ENCODE results near the gene CHAD.
A peak's percentile ranks its signal among the peaks of the same experiment; 100 is the strongest.

CHAD gene

GRCh38 chr17:50501054-50501453 is 32.4 kb upstream of the CHAD start:
- no peaks in the 10 kb centered on the region for H3K36me3 Mint-ChIP-seq (ENCODE audit: low read depth)
- no peak overlapping the region for H3K4me3 Mint-ChIP-seq
- H3K27ac Mint-ChIP-seq, result no peak overlapping the region
- no peaks in the 10 kb centered on the region for H3K9me3 Mint-ChIP-seq
- peaks cover 12% of the 10 kb centered on the region for H3K4me1 Mint-ChIP-seq (ENCODE audit: low read depth)
- no peaks in the 10 kb centered on the region for H3K27me3 Mint-ChIP-seq

GRCh38 chr17:50499721-50500120 is 31.0 kb upstream of the CHAD start:
- no peaks in the 10 kb centered on the region for H3K9me3 Mint-ChIP-seq
- no peaks in the 10 kb centered on the region for H3K36me3 Mint-ChIP-seq (ENCODE audit: low read depth)
- H3K27me3 Mint-ChIP-seq, result no peaks in the 10 kb centered on the region
- H3K4me1 Mint-ChIP-seq (ENCODE audit: low read depth), result peaks cover 11% of the 10 kb centered on the region
- H3K27ac Mint-ChIP-seq, result no peak overlapping the region
- no peak overlapping the region for H3K4me3 Mint-ChIP-seq

GRCh38 chr17:50499270-50499669 is 30.6 kb upstream of the CHAD start:
- no peaks in the 10 kb centered on the region for H3K27me3 Mint-ChIP-seq
- no peaks in the 10 kb centered on the region for H3K9me3 Mint-ChIP-seq
- no peaks in the 10 kb centered on the region for H3K36me3 Mint-ChIP-seq (ENCODE audit: low read depth)
- peaks cover 8% of the 10 kb centered on the region for H3K4me1 Mint-ChIP-seq (ENCODE audit: low read depth)
- no peak overlapping the region for H3K4me3 Mint-ChIP-seq
- H3K27ac Mint-ChIP-seq, result no peak overlapping the region

DNA sequence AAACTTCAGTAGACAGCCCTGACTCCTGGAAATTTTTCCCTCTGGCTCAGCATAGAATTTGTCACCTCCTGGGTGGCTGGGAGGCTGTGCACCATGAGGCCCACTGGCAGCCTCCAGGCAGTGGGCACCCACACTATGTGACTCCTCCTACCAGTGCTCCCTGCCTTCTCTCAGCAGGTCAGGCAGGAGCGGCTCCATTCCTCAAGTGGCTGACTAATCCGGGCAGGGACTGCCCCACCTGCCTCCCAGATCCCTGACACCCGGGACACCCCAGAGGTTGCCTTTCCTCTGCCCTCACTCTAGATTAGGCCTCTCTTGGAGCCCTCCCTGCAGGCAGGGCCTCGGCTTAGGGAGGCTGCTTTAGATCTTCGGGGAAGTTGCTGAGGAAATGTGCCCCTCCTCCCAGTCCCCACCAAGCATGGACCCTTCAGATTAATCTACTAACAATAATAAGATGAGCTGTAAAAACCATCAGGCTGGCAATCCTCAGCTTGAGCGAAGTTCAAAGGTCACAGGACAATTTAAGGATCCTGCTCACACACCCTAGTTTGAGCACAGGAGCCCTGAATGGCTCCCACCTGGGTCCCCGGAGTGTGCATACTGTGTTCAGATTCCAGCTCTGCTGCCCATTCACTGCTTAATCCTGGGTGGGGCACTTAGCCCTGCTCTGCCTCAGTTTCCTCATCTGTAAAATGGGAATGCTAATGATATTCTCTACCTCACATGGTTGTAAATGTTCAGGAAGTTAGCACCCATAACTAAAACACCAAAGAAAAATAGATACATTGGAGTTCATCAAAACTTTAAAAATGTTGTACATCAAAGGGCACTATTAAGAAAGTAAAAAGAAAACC is 29.6 kb upstream of the CHAD start:
- no peak overlapping the region for H3K27ac Mint-ChIP-seq

GRCh38 chr17:50495918-50496317 is 27.2 kb upstream of the CHAD start:
- Mint-ChIP-seq H3K4me3 (no peak overlapping the region), H3K36me3 (ENCODE audit: low read depth) (no peaks in the 10 kb centered on the region), H3K27me3 (no peaks in the 10 kb centered on the region), H3K27ac (no peak overlapping the region), H3K4me1 (ENCODE audit: low read depth) (no peaks in the 10 kb centered on the region), H3K9me3 (no peaks in the 10 kb centered on the region)

More for the DNA sequence above, 29.6 kb upstream of the CHAD start:
- no peak overlapping the region for H3K4me3 Mint-ChIP-seq
- no peaks in the 10 kb centered on the region for H3K4me1 Mint-ChIP-seq (ENCODE audit: low read depth)
- no peaks in the 10 kb centered on the region for H3K27me3 Mint-ChIP-seq
- H3K9me3 Mint-ChIP-seq, result no peaks in the 10 kb centered on the region
- no peaks in the 10 kb centered on the region for H3K36me3 Mint-ChIP-seq (ENCODE audit: low read depth)

GRCh38 chr17:50495217-50495823 is 26.6 kb upstream of the CHAD start:
- Mint-ChIP-seq H3K4me1 (ENCODE audit: low read depth) (no peaks in the 10 kb centered on the region), H3K27ac (no peak overlapping the region), H3K36me3 (ENCODE audit: low read depth) (no peaks in the 10 kb centered on the region), H3K9me3 (no peaks in the 10 kb centered on the region), H3K4me3 (no peak overlapping the region), H3K27me3 (no peaks in the 10 kb centered on the region)

GRCh38 chr17:50493744-50494143 is 25.1 kb upstream of the CHAD start:
- Mint-ChIP-seq H3K4me1 (ENCODE audit: low read depth) (no peaks in the 10 kb centered on the region), H3K9me3 (no peaks in the 10 kb centered on the region), H3K4me3 (no peak overlapping the region), H3K36me3 (ENCODE audit: low read depth) (no peaks in the 10 kb centered on the region), H3K27me3 (no peaks in the 10 kb centered on the region), H3K27ac (no peak overlapping the region)

DNA sequence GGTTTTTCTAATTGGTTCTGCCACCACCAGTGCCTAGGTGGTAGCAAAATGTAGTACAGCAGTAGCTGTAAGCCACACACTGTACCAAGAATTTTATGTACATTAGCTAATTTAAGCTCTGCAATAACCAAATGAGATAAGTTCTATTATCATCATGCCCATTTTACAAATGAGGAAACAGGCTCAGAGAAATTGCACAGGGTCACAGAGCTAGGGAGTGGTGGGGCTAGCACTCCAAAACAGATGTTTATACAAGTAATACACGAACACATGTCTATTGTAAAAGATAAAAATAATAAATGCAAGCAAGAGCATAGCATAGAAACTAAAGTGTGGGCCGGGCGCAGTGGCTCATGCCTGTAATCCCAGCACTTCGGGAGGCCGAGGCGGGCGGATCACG is 23.5 kb upstream of the CHAD start:
- no peaks in the 10 kb centered on the region for H3K9me3 Mint-ChIP-seq
- no peaks in the 10 kb centered on the region for H3K27me3 Mint-ChIP-seq
- peaks cover 4% of the 10 kb centered on the region for H3K4me1 Mint-ChIP-seq (ENCODE audit: low read depth)
- H3K4me3 Mint-ChIP-seq, result no peak overlapping the region
- H3K27ac Mint-ChIP-seq, result no peak overlapping the region
- no peaks in the 10 kb centered on the region for H3K36me3 Mint-ChIP-seq (ENCODE audit: low read depth)

DNA sequence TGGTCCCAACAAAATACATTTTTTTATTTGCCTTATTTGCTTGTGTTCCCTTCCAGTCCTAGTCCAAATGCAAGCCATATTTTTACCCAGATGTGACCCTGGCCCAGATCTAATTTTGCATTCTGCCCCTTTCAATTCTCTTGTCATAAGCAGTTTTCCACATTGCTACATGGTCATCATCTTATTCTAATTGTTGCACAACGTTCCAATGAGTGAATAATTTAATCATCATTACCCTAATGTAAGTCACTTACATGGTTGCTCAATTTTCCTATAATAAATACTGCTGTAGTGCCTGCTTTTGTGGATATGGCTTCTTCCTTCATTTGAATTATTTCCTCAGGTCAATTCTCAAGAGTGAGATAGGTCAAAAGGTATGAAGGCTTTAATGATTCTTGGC is 22.8 kb upstream of the CHAD start:
- Mint-ChIP-seq H3K9me3 (no peaks in the 10 kb centered on the region), H3K27me3 (no peaks in the 10 kb centered on the region), H3K4me3 (no peak overlapping the region), H3K27ac (no peak overlapping the region), H3K36me3 (ENCODE audit: low read depth) (no peaks in the 10 kb centered on the region), H3K4me1 (ENCODE audit: low read depth) (peaks cover 4% of the 10 kb centered on the region)

- H3K4me1 Mint-ChIP-seq (ENCODE audit: low read depth), result peaks cover 4% of the 10 kb centered on the region
- no peaks in the 10 kb centered on the region for H3K27me3 Mint-ChIP-seq
- H3K27ac Mint-ChIP-seq, result no peak overlapping the region
- H3K4me3 Mint-ChIP-seq, result no peak overlapping the region
- peaks cover 12% of the 10 kb centered on the region for H3K36me3 Mint-ChIP-seq (ENCODE audit: low read depth)
- no peaks in the 10 kb centered on the region for H3K9me3 Mint-ChIP-seq
These were observed 20.2 kb upstream of the CHAD start for GRCh38 chr17:50488880-50489279.

DNA sequence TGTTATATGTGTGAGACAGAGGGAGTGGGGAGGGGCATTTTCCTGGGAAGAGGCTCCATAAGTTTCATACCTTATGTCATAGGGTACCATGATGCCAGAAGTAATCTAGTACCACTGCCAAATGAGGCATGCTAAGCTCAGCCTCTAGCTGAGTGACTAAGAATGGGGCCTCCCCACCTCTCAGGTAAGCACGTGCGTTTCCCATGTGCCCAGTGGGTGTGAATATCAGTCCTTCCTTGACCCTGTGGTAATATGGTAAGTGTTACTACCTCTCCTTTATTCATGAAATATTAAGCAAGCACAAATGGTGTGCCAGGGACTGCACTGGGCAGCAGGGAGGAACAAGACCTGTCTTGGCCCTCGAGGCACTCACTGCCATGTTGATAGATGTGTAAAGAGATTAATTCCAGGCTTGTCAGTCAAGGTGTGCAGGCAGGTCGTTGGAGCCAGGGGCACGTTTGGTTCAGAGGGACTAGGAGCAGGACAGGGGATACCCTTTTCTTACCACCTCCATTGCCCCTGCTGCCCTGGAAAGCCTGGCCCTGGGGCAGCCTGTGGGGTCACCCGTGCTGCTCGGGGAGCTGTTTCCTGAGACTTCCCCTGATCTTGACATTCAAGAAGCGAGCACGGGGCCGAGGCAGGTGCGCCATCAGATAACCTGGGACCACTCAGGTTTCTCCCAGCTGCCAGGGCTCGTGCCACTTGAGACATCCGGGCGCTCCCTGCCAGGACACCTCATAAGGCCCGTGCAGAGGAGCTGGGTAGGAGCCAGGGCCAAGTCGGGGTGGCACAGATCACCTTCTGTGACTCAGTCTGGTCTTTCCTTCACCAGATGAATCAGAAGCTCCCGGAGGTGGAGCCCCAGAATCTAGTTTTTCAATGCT is 18.8 kb upstream of the CHAD start:
- no peak overlapping the region for H3K4me3 Mint-ChIP-seq
- H3K9me3 Mint-ChIP-seq, result no peaks in the 10 kb centered on the region
- peaks cover 12% of the 10 kb centered on the region for H3K36me3 Mint-ChIP-seq (ENCODE audit: low read depth)
- no peak overlapping the region for H3K27ac Mint-ChIP-seq
- peaks cover 8% of the 10 kb centered on the region for H3K4me1 Mint-ChIP-seq (ENCODE audit: low read depth)
- H3K27me3 Mint-ChIP-seq, result no peaks in the 10 kb centered on the region

DNA sequence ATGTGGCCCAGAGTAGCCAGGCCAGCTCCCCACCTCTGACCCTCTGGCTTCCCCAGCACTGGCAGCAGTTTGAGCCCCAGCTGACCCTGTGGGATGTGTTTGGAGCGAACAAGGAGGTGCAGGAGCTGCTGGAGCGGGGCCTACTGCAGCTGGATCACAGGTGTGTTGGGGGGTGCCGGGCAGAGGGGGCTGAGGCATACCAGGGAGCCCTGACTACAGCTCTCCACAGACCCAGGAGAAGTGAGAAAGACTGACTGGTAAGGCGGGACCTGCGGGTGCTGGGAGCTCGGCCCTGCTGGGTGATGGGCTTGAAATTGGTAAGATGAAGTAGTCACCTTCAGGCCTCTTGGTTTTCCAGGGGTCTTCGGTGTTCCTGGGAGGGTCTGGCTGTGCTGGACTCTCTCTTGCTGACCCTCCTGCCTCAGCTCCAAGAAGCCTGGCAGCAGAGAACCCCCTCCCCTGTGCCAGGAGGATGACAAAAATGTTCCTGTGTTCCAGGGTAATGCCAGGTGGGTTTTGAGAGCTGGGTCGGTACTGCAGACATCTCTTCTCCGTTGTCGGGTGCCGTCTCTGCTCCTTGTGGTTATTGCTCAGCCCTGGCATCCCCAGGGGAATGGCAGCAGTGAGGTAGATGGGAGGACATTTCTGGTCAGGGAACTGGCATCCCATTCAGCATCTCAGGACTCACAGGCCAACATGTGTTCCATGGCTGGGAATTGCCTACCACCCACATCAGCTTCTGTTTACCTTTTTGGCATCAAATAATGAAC is 15.9 kb upstream of the CHAD start:
- no peak overlapping the region for H3K27ac Mint-ChIP-seq
- H3K27me3 Mint-ChIP-seq, result no peaks in the 10 kb centered on the region
- peaks cover 23% of the 10 kb centered on the region for H3K4me1 Mint-ChIP-seq (ENCODE audit: low read depth)
- H3K36me3 Mint-ChIP-seq (ENCODE audit: low read depth), result peaks cover 17% of the 10 kb centered on the region
- no peak overlapping the region for H3K4me3 Mint-ChIP-seq
- no peaks in the 10 kb centered on the region for H3K9me3 Mint-ChIP-seq

- Mint-ChIP-seq H3K9me3 (no peaks in the 10 kb centered on the region), H3K4me1 (ENCODE audit: low read depth) (peaks cover 30% of the 10 kb centered on the region), H3K4me3 (no peak overlapping the region), H3K36me3 (ENCODE audit: low read depth) (peaks cover 17% of the 10 kb centered on the region), H3K27ac (no peak overlapping the region), H3K27me3 (no peaks in the 10 kb centered on the region)
These were observed 14.6 kb upstream of the CHAD start for GRCh38 chr17:50483266-50483665.

DNA sequence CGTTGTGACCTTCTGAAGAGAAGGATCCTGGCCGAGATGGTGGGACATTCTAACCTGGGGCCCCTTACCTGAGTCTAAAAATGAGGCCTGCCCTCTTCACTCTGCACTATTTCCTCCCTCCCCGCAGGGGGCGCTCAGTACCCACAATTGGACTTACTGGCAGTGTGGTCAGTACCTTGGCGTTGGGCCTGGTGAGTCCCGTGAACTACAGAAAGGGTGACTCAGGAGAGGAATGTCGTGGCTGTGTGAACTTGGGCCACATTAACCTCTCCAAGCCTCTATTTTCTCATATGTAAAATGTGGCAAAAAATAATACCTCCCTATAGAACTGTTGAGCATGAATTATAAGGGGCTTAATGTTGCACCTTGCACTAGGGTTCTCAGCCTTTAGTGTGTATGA is 13.8 kb upstream of the CHAD start:
- Mint-ChIP-seq H3K4me3 (no peak overlapping the region), H3K36me3 (ENCODE audit: low read depth) (peaks cover 17% of the 10 kb centered on the region), H3K27me3 (no peaks in the 10 kb centered on the region), H3K4me1 (ENCODE audit: low read depth) (peaks cover 34% of the 10 kb centered on the region), H3K9me3 (no peaks in the 10 kb centered on the region), H3K27ac (peak overlapping the region; percentile 45)

Data from stimulated activated naive CD8-positive, alpha-beta T cell treated with anti-CD3 and anti-CD28 coated beads, Interleukin-15, Interleukin-2, amounts not matched to agents 100 ng/mL and 50 ng/mL, for 24 hours (primary cell).